PC-9 (cell line): ENCODE results near the gene MECP2. TPM values are rescaled to one million over a fixed set of nuclear protein-coding genes. Genes with fewer than 3 reads are reported as not detected.
"Not testable (repeated sequence)": the region's sequence is repeated elsewhere in the genome, so short reads cannot be mapped to it uniquely, and the experiment has no call there.

Experiments used
- Bru-seq: library from RNA; stranded (reverse); fragments of 400-500 nt; gene quantifications from one replicate; lab custom pipeline; 2021; lab: Mats Ljungman, UMichigan
- BruChase-seq, 2 experiments: library from RNA; stranded (reverse); fragments of 400-500 nt; gene quantifications; one replicate each; lab custom pipeline; 2021; lab: Mats Ljungman, UMichigan
- BruUV-seq: library from RNA; stranded (reverse); fragments of 400-500 nt; replicated peaks from 2 replicates; lab custom pipeline; 2021; lab: Mats Ljungman, UMichigan
- CTCF ChIA-PET: fragments of 300-600 bp; sonication (Branson Sonifier 250); formaldehyde crosslinking; loops from one replicate; lab custom pipeline; 2022; ENCODE audit warnings: antibody characterized with exemption; lab: Charles Lee
- POLR2A ChIA-PET: fragments of 300-600 bp; sonication (Branson Sonifier 250); formaldehyde crosslinking; loops from one replicate; lab custom pipeline; 2022; ENCODE audit warnings: antibody characterized with exemption; ENCODE audit not compliant: unreplicated experiment; lab: Charles Lee
- DNase-seq, 2 experiments: peaks; one replicate each; pipeline versions ENCODE4 v3.0.0 to v3.0.0-alpha.2; 2015 to 2022; ENCODE audit warnings: mixed read lengths in 1 of 2
- H2AFZ ChIP-seq: fragments of 200-600 bp; sonication (generic); 2 replicates; pipeline ENCODE4 v1.8.1; 2017; ENCODE audit warnings: antibody characterized with exemption
- H3F3A ChIP-seq: fragments of 200-600 bp; sonication (generic); 2 replicates; pipeline ENCODE4 v1.8.1; 2017; ENCODE audit warnings: antibody characterized with exemption, mild to moderate bottlenecking, low read depth; ENCODE audit not compliant: insufficient read depth
- H3K27ac ChIP-seq: fragments of 200-600 bp; sonication (generic); 2 replicates; pipeline ENCODE4 v1.6.1; 2016; ENCODE audit warnings: mixed run types
- H3K27me3 ChIP-seq: fragments of 200-600 bp; sonication (generic); 2 replicates; pipeline ENCODE4 v1.6.1; 2016; ENCODE audit warnings: low read depth, mixed run types; ENCODE audit not compliant: insufficient read depth
- H3K36me3 ChIP-seq: fragments of 200-600 bp; sonication (generic); 2 replicates; pipeline ENCODE4 v1.6.1; 2016; ENCODE audit warnings: low read depth, mixed run types
- H3K4me1 ChIP-seq: fragments of 200-600 bp; sonication (generic); replicated peaks from 2 replicates; pipeline ENCODE4 v1.6.1; 2016; ENCODE audit warnings: mixed run types; ENCODE audit not compliant: insufficient read depth
- H3K4me2 ChIP-seq: fragments of 200-600 bp; sonication (generic); 2 replicates; pipeline ENCODE4 v1.6.1; 2017; ENCODE audit warnings: mixed run types
- H3K4me3 ChIP-seq: fragments of 200-600 bp; sonication (generic); 2 replicates; pipeline ENCODE4 v1.6.1; 2016; ENCODE audit warnings: mixed run types
- H3K79me2 ChIP-seq: fragments of 200-600 bp; sonication (generic); 2 replicates; pipeline ENCODE4 v1.6.1; 2017; ENCODE audit warnings: low read depth, mixed run types
- H3K9me2 ChIP-seq: fragments of 200-600 bp; sonication (generic); 2 replicates; pipeline ENCODE4 v1.8.1; 2017; ENCODE audit warnings: mild to moderate bottlenecking; ENCODE audit not compliant: insufficient read depth
- H3K9me3 ChIP-seq: fragments of 200-600 bp; sonication (generic); 2 replicates; pipeline ENCODE4 v1.8.1; 2016; ENCODE audit warnings: low read depth; ENCODE audit not compliant: insufficient read depth
- H4K20me1 ChIP-seq: fragments of 200-600 bp; sonication (generic); 2 replicates; pipeline ENCODE4 v1.8.1; 2017; ENCODE audit not compliant: insufficient read depth
- CTCF ChIP-seq: fragments of 200-600 bp; sonication (generic); conservative IDR thresholded peaks from 2 replicates; pipeline ENCODE4 v1.6.1; 2017; ENCODE audit warnings: mixed run types, antibody characterized with exemption, mild to moderate bottlenecking, moderate library complexity
- EZH2 ChIP-seq: fragments of 200-600 bp; sonication (generic); IDR thresholded peaks from 2 replicates; pipeline ENCODE4 v1.8.0; 2017; ENCODE audit warnings: antibody characterized with exemption, low read depth
- intact Hi-C: fragments of 100-400 bp; cut with micrococcal nuclease; formaldehyde crosslinking; loops from one replicate; pipeline ENCODE4 v1.10.0; 2022; ENCODE audit not compliant: unreplicated experiment
- long read RNA-seq: library from polyadenylated mRNA; stranded (forward); transcript quantifications from one replicate; pipeline ENCODE4 v2.0.0, GENCODE V29; 2022
- total RNA-seq: library from RNA; stranded (reverse); gene quantifications from 2 replicates; pipeline ENCODE4 v1.2.3, GENCODE V29; 2021

Gene MECP2
- total RNA-seq (85.6 and 90.1 TPM in 2 replicates), Bru-seq, nascent RNA (percentile 89 among the genes with signal in this experiment), BruChase-seq, experiment 1, labeled RNA remaining after a 2-hour chase (percentile 90 among the genes with signal in this experiment), BruChase-seq, experiment 2, labeled RNA remaining after a 6-hour chase (percentile 88 among the genes with signal in this experiment)
- long read RNA-seq, full-length matches to known transcripts: 51 of 79 reads
- long read RNA-seq, partial matches to known transcripts: 1 of 79 reads
- long read RNA-seq, other reads (novel, unspliced or antisense): 27 of 79 reads

GRCh38 chrX:154097589-154098541, at the start of gene MECP2:
Gene MECP2, minus strand, starts transcription at chrX:154097717.
- H2AFZ ChIP-seq: peak within 1 kb of the TSS; percentile 89
- BruUV-seq: TSS peak; percentile 71
- POLR2A ChIA-PET: interaction anchor here (0.6 kb wide), 1 partner anchor 17 kb away, joined by 3 read pairs; no protein-coding TSS in a partner anchor

GRCh38 chrX:154144010-154144409, 46.5 kb upstream of the MECP2 start, which contains the start of gene OPN1LW:
Gene OPN1LW, plus strand, starts transcription at chrX:154144243. Its CDS starts 41 bp downstream, at chrX:154144284.
- H3K4me1 ChIP-seq, H3K36me3 ChIP-seq, H3F3A ChIP-seq, H3K9me2 ChIP-seq, H3K27me3 ChIP-seq, DNase-seq, intact Hi-C loops, H2AFZ ChIP-seq, H3K4me2 ChIP-seq, H3K9me3 ChIP-seq, H3K27ac ChIP-seq, H4K20me1 ChIP-seq, POLR2A ChIA-PET, H3K4me3 ChIP-seq, BruUV-seq, H3K79me2 ChIP-seq, CTCF ChIA-PET: not testable (repeated sequence)

More at GRCh38 chrX:154097589-154098541, at the start of gene MECP2:
- Histone ChIP-seq H3K4me3 (peak within 1 kb of the TSS; percentile 79), H3K79me2 (peaks cover 43% of the 10 kb centered on the region), H3K9me2 (no peaks in the 10 kb centered on the region), H3F3A (no peaks in the 10 kb centered on the region), H3K27me3 (no peaks in the 10 kb centered on the region), H3K27ac (no peak within 1 kb of the TSS), H3K9me3 (no peaks in the 10 kb centered on the region), H3K36me3 (no peaks in the 10 kb centered on the region), H4K20me1 (peaks cover 33% of the 10 kb centered on the region), H3K4me2 (peak within 1 kb of the TSS; percentile 86), H3K4me1 (0 out of 2 replicates have a peak, but pooled peaks cover 14% of the 10 kb centered on the region)
- intact Hi-C loops: loop anchor here (1.0 to 2.0 kb wide), 3 partner anchors 25 to 127 kb away; partner anchors contain the start of gene HCFC1
- no peak for TF ChIP-seq CTCF
- TF ChIP-seq EZH2: no peak
- CTCF ChIA-PET: interaction anchor here (0.5 kb wide), 1 partner anchor 128 kb away, joined by 4 read pairs; no protein-coding TSS in a partner anchor
- peak; percentile 82 to 97 for DNase-seq

GRCh38 chrX:154142950-154143745, 45.6 kb upstream of the MECP2 start:
- H3K36me3 ChIP-seq: no peaks in the 10 kb centered on the region
- H3K27ac ChIP-seq: no peak overlapping the region
- intact Hi-C loops: no loop called here
- H4K20me1 ChIP-seq: no peaks in the 10 kb centered on the region
- BruUV-seq: no TSS peak
- H3K4me3 ChIP-seq: no peak overlapping the region
- no peaks in the 10 kb centered on the region for H3K4me1 ChIP-seq
- no peak for DNase-seq
- H3F3A ChIP-seq: no peaks in the 10 kb centered on the region
- CTCF ChIA-PET: no interaction called here
- no peaks in the 10 kb centered on the region for H3K27me3 ChIP-seq
- no peak overlapping the region for H2AFZ ChIP-seq
- H3K79me2 ChIP-seq: no peaks in the 10 kb centered on the region
- H3K4me2 ChIP-seq: no peak overlapping the region
- H3K9me3 ChIP-seq: no peaks in the 10 kb centered on the region
- TF ChIP-seq CTCF: no peak
- no peak for TF ChIP-seq EZH2
- POLR2A ChIA-PET: no interaction called here
- H3K9me2 ChIP-seq: no peaks in the 10 kb centered on the region
